Dermis microvascular lymphatic vessel endothelial cell (primary cell): ENCODE data around the gene PLPP7. TPM values are rescaled to one million over a fixed set of nuclear protein-coding genes. Genes with fewer than 3 reads are reported as not detected.

ENCODE experiments used
- DNase-seq, 2 donors: peaks; one replicate each; pipeline versions ENCODE4 v3.0.0 to v3.0.0-alpha.2; 2010; ENCODE audit warnings: low read depth in 2 of 2
- total RNA-seq: library from RNA; depleted of rRNA; stranded (reverse); fragments of >200 nt; gene quantifications from 2 replicates; pipeline ENCODE4 v1.2.1, GENCODE V29; 2014

The PLPP7 gene
- total RNA-seq, 1 donor from 2014 or later, result 2.3 TPM

DNA sequence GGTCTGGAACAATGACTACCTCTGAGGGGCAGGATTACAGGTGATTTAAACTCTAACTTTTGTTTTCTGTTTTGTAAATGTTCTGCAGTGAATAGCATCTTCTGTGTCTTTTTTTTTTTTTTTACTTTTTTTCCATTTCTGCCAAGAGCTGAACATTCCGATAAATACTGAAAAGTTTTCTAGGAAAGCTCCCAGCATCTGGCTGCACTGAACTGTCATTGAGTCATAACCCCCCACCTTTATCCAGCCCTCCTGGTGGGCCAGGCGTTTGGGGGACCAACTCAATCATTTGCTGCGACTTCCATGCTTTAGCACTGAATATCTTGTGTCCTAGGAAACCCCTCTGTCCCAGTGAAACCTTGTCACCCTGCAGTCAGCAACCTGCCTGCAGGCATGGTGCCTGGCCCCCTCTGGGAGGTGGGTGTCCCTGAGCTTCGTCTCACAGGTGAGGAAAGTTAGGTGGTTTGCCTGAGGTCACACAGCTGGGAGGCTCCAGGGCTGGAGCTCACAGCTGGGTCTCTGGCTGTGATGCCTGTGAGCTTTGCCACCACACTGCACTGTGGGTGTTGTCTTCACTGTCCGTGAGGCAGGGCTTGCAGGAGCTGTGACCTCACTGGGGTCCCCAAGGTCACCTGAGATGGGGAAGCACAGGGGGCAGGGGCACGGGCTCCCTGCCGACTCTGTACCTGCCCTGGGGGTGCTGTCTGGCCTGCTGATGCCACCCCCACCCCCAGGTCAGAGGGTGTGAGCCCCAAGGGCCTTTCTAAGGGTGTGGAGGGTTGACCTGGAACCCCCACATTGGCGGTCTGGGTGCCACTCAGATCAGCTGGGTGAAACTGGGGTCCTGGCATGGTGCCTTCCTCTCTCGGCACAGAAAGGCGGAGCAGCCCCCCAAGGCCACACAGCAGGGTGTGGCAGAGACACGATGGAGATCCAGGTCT lies 14.1 kb downstream of the PLPP7 start:
- DNase-seq, result no peak

- DNase-seq, result no peak
Measured at GRCh38 chr9:131304676-131305355, 15.3 kb downstream of the PLPP7 start.

DNA sequence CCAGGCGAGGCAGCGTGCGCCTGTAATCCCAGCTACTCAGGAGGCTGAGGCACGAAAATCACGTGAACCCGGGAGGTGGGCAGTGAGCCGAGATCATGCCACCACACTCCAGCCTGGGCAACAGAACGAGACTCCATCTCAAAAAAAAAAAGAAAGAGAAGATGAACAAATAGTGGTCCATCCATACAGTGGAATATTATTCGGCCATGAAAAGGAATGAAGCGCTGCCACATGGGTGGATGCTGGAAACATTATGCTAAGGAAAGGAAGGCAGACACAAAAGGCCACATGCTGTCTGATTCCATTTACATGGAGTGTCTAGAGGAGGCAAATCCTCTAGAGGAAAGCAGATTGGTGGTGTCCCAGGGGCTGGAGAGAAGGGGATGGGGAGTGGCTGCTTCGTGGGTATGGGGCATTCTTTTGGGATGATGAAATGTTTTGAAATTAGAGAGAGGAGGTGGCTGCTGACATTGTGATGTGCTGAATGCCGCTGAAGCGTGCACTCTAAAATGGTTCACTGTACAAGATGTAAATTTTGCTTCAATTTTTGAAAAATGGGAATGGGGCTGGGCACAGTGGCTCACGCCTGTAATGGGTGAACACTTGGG lies 17.0 kb downstream of the PLPP7 start:
- no peak for DNase-seq

- no peak for DNase-seq
Measured at GRCh38 chr9:131307974-131308373, 18.5 kb downstream of the PLPP7 start.

- DNase-seq, result no peak
Measured at GRCh38 chr9:131308452-131308851, 18.9 kb downstream of the PLPP7 start.

DNA sequence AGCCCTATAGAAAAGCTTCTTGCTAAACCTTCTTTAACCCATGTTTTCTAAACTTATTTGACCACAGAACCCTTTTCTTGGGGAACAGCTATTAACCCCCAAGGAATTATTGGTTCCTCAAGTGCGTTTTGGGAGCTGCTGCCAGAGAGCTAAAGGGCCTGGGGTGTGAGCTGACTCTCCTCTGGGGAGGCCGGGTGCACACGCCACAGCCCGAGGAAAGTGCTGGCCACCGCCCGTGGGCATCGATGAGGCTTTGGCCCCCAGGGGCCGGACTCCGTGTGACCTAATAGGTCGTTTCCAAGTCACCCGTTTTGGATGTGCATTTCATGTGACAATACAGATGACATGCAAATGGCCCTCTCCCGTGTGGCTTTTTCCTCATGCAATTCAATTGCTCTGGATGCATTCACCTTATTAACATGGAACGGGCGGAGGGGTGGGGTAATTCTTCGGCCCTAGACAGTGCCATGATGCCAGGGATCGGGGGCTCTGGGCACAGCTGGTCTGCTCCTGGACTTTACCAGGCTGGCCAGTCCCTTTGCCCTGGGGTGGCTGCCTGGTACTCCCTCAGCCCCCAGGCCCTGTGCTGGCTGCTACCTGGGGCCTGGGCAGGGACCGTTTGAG lies 19.5 kb downstream of the PLPP7 start:
- DNase-seq, result no peak

GRCh38 chr9:131309530-131310276 lies 20.2 kb downstream of the PLPP7 start:
- DNase-seq, result no peak

DNA sequence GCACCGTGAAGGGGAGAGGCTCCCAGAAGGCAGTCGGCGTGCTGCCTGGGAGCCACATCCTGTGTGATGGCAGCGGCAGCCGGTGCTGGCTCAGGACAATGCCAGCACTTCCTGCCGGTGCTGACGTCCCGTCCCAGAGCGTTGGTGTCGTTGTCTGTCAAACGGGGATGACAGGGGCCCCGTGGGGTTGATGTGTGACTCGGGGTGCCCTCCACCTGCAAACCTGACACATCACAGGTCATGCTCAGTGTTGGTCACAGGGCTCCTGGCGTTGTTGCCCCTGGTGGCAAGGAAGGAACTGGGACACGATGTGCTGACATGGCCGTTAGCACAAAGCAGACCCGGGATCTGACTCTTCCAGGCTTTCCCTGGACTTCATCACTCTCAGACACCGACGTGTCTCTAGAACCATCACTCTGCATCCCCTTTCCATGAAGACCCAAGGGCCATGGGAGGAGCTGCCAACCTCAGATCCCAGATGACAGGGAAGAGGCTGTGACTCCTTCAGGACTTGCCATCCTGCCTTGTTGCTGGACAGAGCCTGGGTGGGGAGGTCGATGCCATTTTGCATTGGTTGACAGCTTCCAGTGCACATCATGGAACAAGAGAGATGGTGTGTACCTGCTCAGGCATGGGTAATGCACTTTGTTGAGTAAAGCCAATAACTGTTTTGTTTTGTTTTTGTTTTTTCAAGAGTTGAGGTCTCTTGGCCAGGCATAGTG lies 21.5 kb downstream of the PLPP7 start:
- peak in 1 of 2 donors; percentile 12 for DNase-seq

DNA sequence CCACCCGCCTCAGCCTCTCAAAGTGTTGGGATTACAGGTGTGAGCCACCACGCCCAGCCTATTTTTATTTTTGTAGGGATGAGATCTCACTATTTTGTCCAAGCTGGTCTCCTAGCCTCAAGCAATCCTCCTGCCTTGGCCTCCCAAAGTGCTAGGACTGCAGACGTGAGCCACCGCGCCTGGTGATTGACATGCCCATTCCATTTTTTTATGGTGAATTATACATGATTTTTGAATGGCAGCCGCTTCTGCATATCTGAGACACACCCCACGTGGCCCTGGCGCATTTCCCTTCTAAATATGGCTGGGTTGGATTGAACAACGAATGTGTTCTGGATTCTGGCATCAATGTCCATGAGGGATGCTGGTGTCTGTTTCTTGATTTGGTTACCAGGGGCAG lies 22.7 kb downstream of the PLPP7 start:
- DNase-seq, result no peak

DNA sequence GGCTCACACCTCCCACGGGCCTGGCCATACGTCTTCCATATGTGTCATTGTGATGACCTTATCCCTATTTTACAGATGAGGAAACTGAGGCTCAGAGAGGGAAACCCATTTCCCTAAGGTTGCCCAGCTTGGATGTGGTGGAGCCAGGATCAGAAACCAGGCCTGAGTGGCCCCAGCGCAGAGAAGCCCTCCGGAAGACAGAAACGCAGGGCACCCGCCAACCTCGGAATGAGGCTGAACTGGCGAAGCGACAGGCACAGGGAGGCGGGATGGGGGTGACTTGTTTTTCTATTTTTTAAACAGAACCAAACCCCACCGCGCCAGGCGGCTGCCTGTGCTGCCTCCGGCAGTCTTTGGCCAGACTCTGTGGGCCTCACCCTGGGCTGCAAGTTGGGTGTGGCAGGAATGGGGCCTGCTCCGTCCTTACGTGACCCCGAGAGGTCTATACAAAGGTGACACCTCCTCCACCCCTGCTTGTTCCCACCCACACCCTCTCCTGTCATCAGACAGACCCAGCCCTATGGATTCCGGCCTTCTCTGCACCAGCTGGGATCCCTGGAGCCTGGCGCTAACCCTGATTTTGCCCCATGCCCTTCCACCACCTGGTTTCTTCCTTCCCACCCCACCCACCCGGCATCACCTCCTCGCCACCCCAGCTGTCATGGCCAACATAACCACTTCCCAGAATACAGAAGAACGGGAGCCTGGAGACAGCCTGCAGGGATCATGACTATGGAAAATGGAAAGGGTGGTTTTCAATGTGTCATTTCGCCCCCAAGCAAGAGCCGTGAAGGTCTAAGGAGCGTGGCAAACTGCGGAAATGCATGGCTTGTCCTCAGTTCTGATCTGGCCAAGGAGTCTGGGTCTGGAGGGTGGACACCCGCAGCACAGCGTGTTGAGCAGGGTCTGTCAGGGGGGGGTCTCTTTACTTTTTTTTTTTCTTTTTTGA lies 23.6 kb downstream of the PLPP7 start:
- no peak for DNase-seq

GRCh38 chr9:131318231-131319085 lies 28.9 kb downstream of the PLPP7 start:
- DNase-seq, result no peak

DNA sequence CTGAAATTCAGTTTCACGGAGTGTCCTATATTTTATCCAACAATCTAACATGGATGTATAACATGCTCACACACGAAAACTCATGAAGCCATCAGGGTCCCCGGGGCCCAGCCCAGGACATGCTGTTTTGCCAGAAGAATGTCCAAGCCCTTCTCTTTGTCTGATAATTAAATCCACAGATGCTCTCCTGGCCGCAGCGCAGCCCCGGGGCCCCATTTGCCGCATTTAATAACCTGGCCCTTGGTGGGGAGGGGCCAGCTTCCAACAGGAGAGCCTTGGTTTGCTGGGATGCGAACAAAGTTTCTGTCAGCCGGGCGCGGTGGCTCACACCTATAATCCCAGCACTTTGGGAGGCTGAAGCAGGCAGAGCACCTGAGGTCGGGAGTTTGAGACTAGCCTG lies 30.0 kb downstream of the PLPP7 start:
- DNase-seq, result no peak

DNA sequence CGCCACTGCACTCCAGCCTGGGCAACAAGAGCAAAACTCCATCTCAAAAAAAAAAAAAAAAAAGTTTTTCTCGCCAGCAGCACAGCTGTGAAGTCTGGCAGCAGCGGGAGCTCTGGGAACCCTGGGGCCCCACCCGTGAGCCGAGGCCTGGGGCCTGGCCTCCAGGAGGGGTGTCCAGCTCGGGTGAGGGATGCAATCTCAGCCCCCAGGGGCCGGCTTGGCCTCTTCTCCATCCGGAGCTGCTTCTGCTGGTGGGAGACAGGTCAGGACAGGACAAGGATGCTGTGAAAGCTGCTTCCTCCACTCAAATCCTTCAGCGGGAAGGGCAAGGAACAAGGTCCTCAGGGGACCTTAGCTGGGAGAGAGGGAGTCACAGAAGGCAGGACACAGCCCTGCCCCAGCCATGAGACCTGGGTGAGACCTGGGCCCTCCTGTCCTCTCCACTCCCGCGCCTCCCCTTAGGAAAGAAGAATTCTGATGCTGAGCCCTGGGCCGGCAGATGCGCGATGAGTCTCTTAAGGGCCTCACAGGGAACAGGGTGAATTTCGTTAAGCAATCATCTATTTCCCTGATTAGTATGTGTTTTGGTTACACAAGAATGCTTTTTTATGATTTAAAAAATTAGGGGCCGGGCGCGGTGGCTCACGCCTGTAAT lies 30.6 kb downstream of the PLPP7 start:
- DNase-seq, result no peak

DNA sequence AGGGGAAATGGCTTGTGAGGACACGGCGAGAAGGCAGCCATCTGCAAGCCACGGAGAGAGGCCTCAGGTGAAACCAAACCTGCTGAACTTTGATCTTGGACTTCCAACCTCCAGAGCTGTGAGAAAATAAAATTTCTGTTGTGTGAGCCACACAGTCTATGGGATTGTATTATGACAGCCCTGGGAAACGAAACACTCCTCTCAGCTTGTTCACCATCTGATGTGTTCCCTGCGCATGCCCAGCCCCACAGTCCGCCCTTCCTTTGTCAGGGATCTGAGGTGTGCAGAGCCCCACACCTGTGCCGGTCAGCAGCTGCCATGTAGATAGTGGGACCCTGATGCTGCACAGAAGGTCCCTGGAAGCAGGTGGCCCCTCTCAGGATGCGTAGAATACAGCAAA lies 34.1 kb downstream of the PLPP7 start:
- no peak for DNase-seq

GRCh38 chr9:131324736-131325679 lies 35.5 kb downstream of the PLPP7 start:
- no peak for DNase-seq

DNA sequence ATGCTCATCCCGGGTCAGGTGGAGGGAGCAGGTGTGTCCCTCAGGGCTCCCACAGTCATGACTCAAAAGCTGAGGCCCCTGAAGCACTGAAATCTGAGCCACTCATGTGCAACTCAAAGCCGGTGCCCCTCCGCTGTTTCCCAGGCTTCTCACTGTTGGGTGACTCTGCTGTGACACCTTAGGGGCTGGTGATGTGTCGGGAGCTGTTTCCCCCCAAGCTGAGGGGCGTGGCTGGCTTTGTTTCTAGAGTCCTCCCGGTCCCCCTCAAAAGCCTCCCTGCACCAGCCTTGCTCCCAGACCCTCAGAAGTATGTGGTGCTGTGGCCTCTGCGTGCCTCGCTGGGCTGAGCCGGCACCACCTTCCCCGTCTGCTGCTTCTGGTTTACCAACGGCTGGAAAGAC lies 39.7 kb downstream of the PLPP7 start:
- no peak for DNase-seq
